ENCODE data around the gene LCMT2.

DNA sequence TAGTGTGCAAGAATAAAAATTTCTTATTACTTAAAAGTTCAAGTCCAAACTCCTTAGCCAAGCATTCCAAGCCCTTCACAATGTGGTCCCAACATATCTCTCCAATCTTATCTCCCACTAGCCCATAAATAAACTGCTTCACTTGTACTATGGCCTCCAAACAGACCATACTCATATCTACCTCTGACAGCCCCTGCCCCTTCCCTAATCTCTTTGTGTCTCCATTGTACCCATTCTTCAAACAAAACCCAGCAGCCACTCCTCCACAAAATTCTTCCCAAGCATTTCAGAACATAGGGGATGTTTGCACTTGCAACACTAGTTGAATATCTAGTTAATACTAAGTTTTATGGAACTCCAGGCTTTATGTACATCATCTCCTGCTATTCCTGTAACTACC, 30.5 kb downstream of the LCMT2 start:
- no peak for TF ChIP-seq EZH2phosphoT487 (IDR thresholded peaks at IDR 0.05; ENCODE audit: low read depth)
- TF ChIP-seq, protein P1, sequence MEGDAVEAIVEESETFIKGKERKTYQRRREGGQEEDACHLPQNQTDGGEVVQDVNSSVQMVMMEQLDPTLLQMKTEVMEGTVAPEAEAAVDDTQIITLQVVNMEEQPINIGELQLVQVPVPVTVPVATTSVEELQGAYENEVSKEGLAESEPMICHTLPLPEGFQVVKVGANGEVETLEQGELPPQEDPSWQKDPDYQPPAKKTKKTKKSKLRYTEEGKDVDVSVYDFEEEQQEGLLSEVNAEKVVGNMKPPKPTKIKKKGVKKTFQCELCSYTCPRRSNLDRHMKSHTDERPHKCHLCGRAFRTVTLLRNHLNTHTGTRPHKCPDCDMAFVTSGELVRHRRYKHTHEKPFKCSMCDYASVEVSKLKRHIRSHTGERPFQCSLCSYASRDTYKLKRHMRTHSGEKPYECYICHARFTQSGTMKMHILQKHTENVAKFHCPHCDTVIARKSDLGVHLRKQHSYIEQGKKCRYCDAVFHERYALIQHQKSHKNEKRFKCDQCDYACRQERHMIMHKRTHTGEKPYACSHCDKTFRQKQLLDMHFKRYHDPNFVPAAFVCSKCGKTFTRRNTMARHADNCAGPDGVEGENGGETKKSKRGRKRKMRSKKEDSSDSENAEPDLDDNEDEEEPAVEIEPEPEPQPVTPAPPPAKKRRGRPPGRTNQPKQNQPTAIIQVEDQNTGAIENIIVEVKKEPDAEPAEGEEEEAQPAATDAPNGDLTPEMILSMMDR (IDR thresholded peaks at IDR 0.05; ENCODE audit: low read depth, low read length) = no peak

Measured in OCI-LY3 (cell line).